ENCODE measurements around the gene STRBP.

STRBP gene

DNA sequence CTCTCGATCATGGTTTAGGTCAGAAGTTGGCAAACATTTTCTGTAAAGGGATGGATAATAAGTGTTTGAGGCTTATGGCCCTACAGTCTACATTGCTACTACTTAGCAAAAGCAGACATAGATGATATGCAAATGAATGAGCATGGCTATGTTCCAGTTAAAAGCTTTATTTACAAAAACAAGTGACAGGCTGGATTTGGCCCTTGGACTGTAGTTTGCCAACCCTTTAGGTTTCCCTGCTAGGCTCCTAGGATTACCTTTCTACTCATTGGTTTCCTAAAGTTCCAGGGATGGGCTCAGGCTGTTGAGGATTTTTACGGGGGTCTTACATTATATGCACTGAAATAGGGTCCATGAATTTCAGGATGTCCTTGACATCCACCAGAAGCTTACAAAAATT lies 177.4 kb downstream of the STRBP start:
- no peak for DNase-seq

DNA sequence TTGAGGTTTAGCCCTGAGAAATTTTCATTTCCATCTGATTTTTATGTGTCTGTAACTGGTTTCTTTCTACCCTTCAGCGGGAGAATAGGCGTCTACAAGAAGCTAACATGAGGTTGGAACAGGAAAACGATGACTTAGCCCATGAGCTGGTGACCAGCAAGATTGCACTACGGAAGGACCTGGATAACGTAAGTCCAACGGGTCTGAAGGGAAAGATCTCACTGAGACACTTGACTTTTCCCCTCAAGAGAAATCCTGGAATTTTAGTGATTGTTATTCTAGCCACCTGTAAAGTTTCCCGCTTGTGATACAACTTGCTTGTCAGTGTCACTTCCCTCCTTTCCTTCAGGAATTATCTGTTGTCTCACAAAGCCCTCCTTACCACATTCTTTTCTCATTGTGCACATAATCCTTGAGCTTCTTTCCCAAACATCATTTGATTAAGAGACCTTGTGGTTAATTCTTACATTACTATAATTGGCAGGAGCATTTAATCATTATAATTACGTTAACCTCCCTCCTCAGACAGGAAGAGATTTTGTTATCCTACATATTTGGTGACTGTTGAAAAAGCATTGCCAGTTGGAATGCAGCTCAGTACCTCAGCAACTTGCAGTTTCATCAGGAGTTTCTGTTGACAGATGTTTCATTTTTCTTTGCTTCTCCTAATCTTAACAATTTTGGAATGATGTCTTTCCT lies 178.0 kb downstream of the STRBP start:
- no peak for DNase-seq

DNA sequence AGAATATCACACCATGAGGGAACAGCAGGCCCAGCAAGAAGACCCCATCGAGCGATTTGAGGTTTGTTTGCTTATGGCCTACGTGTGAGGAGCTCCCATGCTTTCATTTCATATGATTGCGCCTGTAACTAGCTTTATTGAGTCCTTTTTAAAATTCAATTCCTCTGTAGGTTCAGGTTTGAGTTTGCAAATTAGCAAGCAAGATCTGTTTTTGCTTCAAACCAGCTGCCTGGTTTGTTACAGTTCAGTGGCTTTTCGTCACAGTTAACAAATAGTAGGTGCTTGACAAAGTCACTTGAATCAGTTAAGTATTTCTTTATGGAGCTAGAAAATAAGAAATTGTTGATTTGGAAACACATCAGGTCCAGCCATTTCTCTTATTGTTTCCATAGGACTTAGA lies 178.6 kb downstream of the STRBP start:
- no peak for DNase-seq

DNA sequence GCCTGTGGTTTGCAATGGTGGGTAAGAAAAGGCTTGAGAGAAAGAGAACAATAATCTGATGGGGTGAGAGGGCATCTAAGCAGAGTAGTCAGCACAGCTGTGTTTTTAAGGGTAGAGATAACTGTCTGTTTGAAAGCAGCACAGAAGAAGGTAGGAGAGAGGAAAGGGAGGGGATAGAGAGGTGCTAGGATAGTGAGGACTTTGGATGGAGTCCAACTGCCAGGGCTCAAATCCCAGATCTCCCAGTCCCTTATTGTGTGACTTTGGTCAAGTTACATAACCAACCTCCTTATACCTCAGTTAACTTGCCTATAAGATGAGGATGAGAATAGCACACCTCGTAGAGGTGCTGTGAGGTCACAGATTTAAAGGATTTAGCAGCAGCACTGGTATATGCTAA lies 179.3 kb downstream of the STRBP start:
- no peak for DNase-seq

DNA sequence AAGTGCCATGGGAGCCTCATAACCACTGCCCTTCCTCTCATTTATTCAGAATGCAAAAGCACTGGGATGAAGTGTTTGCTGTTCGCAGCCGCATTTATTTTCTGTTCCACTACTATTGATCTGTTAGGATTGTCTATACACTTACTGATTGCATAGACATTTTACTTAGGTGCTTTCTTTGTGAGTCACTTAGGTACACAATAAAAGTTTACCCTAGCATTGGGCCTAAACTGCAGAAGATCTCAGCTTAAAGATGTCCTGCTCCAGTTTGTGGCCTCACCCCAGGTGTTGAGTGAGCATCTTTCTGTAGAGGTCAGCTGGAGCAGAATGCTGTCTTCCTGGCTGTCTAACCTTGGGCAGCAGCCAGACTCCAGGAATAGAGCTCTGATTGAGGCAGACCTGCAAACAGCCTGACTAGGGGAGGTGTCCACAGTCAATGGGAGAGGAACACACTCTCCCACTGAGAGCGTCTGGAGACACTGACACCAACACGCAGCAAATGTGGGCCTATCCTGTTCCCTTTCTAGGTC lies 181.0 kb downstream of the STRBP start:
- no peak for DNase-seq

DNA sequence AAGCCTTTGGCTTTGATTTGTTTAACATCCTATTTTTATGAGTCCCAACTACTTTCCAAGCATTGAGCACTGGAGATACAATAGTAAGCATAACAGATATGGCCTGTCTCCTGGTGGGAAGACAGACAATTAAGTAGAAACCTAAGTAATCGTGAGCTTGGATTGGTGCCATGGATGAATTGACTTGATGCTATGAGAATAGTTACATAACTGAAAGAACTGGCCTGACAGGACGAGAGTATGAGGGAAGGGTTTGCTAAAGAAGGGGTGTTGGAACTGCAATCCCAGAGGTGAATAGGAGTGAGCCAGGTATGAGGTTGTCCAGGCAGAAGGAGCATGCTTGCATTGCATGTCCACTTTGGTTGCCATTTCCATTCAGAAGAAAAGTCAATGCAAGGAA lies 182.5 kb downstream of the STRBP start:
- no peak for DNase-seq

DNA sequence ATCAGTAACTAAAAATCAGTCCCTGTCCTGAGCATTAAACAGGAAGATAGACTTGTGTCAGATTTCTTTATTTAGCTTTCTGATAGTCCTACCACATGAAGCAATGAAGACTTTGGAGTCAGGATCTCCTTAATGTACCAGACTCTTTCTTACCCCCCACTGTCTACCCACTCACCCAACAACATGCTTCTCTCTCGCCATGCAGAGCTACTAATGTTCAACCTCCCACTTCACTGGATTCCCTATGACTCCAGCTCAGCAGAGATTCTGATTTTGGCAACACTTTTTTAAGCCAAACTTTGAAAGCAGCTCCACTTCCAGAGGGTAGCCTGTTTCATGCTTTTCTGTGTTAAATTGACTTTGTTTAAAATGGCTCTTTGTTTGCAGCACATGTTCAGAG lies 184.1 kb downstream of the STRBP start:
- DNase-seq = no peak

DNA sequence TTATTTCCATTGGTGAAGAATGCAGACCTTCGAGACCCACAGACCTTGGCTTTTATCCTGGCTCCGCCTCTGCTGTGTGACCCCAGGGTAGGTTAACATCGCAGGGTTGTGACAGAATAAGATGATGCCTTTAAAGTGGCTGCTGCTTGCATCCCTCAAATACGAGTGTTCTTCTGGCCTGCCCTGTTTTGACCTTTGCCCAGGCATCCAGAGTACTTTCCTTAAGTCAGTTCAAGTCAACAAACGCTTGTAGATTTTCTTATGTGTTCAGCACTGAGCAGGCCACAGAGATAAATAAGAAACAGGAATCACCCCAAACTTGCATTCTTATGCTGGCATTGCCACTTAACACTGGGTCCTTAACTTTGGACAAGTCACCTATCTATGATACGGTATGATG lies 184.7 kb downstream of the STRBP start:
- DNase-seq = no peak

DNA sequence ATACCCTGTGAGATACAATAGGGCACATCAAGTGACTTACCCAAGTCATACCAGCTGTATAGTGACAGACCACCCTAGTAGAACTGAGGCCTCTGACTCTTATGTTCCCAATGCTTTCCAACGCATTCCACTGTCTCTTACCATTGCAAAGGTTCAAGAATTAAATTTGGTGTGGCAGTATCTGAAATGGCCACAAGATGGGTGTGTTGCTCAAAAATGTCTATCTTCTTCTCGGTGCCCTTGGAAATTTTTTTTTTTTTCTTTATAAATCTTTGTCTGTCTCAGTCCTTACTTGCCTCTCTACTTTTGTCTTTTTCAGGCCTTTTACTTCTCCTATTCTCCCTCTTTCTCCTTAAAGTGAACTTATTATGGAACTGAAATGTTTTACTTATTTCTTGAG lies 186.6 kb downstream of the STRBP start:
- peak; percentile 66 for DNase-seq

DNA sequence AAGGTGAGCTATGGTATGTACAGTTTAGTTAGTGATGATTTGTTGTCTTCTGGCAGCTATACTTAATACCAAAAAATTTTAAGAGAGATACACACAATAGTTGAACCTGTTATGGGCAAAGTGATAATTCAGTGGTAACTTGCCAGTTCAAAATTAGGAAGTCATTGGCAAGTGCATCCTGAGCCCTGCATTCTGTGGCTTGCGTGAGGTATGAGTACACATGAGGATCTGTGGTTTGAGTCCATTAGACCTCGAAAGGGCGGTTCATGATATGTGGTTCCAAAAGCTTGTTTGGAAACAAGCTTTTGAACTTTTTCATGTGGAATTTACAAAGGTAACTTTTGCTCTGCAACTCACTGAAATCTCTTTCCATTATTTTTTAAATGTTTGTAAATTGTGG lies 187.9 kb downstream of the STRBP start:
- no peak for DNase-seq

DNA sequence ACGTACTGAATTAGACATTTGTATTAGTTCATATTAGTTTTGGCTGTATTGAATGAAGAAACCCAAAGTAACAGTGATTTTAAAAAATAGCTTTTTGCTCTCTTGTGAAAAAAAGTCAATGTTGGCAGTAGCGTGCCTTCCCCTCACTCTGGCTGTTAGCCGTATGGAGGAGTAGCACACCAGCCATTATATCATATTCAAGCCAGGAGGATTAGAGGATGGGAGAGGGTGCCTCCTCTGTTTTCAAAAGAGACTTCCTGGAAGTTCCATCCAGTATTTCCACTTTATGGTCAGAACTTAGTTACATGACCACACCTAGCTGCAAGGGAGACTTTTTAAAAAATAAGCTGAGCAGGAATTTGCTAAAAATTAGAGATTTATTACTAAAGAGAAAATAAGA lies 193.8 kb downstream of the STRBP start:
- no peak for DNase-seq

DNA sequence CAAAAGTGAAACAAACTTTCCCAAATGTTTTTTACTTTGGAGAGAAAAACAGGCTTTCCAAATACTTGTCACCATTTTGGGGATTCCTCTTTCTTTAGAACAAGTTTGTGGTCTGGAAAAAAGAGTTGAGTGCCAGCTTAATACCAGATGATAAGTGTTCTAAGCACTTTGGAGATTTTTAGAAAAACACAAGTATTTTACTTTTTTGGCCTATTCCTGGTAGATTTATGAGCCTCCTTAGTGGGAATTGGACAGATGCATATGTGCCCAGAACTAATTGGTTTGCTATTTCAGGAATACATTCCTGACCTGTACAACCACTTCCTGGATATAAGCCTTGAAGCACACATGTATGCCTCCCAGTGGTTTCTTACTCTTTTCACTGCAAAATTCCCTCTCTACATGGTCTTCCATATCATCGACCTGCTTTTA lies 194.4 kb downstream of the STRBP start:
- DNase-seq = no peak

DNA sequence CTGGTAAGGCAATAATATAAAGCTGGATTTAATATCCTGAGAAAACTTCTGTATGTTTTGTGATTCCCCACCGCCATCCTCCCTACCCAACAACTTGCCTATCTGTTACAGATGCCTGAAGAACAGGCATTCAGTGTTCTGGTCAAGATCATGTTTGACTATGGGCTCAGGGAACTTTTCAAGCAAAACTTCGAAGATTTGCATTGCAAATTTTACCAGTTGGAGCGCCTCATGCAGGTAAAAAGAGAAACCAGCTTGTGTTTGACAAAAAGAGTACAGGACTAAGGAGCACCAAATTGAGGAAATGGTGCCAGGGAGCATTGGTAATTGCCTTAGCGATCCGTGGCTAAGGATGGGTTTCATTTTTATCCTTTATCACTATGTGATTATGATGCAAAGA lies 194.9 kb downstream of the STRBP start:
- DNase-seq = no peak

DNA sequence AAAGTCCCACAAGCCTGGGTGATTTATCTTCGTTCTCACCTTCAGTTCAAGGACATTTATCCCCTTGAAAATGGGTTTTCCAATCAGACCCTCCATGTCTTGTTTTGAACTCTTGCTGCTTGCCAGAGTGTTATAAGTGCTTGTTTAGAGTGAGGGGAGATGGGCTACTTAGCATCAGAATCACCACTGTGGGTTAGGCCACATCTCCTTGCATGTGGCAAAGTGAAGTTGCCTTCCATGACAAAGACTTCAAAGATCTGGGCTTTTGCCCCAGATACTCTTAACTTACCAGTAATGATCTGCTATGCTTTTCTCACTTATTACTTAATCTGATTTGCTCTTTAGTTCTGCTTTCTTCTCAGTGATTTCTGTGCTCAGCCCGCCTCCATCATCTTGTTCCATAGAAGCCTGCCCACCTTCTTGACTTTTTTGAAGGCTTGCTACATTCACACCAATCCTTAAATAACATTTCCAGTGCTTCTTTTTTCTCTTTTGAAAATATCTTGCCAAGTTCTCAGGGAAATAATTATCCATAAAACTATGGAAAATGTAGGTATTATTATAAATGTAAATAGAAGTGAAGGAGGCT lies 195.9 kb downstream of the STRBP start:
- no peak for DNase-seq

Data from OCI-M1 (cell line).